H1 (cell line): Measurements from ENCODE around the gene CD300LG. TPM values are rescaled to one million over a fixed set of nuclear protein-coding genes. Genes with fewer than 3 reads are reported as not detected.

Source experiments
- CTCF ChIA-PET: fragments of 300-600 bp; sonication (Branson Sonifier 250); formaldehyde crosslinking; loops from one replicate; lab custom pipeline; 2021; ENCODE audit not compliant: partially characterized antibody; lab: Charles Lee
- POLR2A ChIA-PET: fragments of 300-600 bp; sonication (Branson Sonifier 250); formaldehyde crosslinking; loops from one replicate; lab custom pipeline; 2021; ENCODE audit warnings: inconsistent platforms; ENCODE audit not compliant: partially characterized antibody; lab: Charles Lee
- DNase-seq, 2 experiments: peaks; one replicate each; pipeline versions ENCODE4 v3.0.0 to v3.0.0-alpha.2; 2010 to 2022; ENCODE audit warnings: low spot score in 2 of 2, low read depth in 1 of 2, mixed read lengths in 1 of 2
- FAIRE-seq: peaks from 2 replicates; lab custom pipeline; 2011; peaks lifted over from hg19 to GRCh38; lab: Jason Lieb, UNC
- H2AFZ ChIP-seq: 2 replicates; pipeline ENCODE4 v1.8.1; 2012; ENCODE audit warnings: low read length, inconsistent platforms
- H2AK5ac ChIP-seq: 2 replicates; pipeline ENCODE4 v1.6.1; 2013; ENCODE audit warnings: low read depth, low read length
- H2BK120ac ChIP-seq: replicated peaks from 2 replicates; pipeline ENCODE3; 2013; ENCODE audit warnings: low read depth, low read length, inconsistent platforms
- H2BK12ac ChIP-seq: 2 replicates; pipeline ENCODE4 v1.6.1; 2013; ENCODE audit warnings: low read depth, low read length
- H2BK15ac ChIP-seq: 2 replicates; pipeline ENCODE4 v1.6.1; 2013; ENCODE audit warnings: low read length
- H2BK20ac ChIP-seq: 2 replicates; pipeline ENCODE4 v1.6.1; 2013; ENCODE audit warnings: low read length
- H2BK5ac ChIP-seq: 2 replicates; pipeline ENCODE4 v1.6.1; 2013; ENCODE audit warnings: low read depth, low read length
- H3K14ac ChIP-seq: 2 replicates; pipeline ENCODE4 v1.6.1; 2013; ENCODE audit warnings: inconsistent platforms; ENCODE audit not compliant: insufficient read length
- H3K18ac ChIP-seq: 2 replicates; pipeline ENCODE4 v1.6.1; 2013; ENCODE audit warnings: low read length; ENCODE audit errors: extremely low read depth
- H3K23ac ChIP-seq: 2 replicates; pipeline ENCODE4 v1.6.1; 2013; ENCODE audit warnings: inconsistent platforms; ENCODE audit not compliant: insufficient read length
- H3K23me2 ChIP-seq: 2 replicates; pipeline ENCODE4 v1.6.1; 2013; ENCODE audit warnings: low read depth, low read length
- H3K27ac ChIP-seq: 2 replicates; pipeline ENCODE4 v1.6.1; 2011; ENCODE audit warnings: low read depth, low read length, inconsistent platforms
- H3K27me3 ChIP-seq, 4 experiments: replicated peaks in 1 of 4; 1 replicate in 1 of 4; 2 replicates in 3 of 4; pipeline versions ENCODE4 v1.6.1 to v1.8.1; 2011 to 2013; ENCODE audit warnings: low read length in 3 of 4, mild to moderate bottlenecking in 3 of 4, inconsistent platforms in 2 of 4, mixed read lengths in 2 of 4, moderate library complexity in 1 of 4; ENCODE audit not compliant: control insufficient read depth in 3 of 4, insufficient read depth in 3 of 4; ENCODE audit errors: extremely low read depth in 1 of 4
- H3K36me3 ChIP-seq, 4 experiments: 2 replicates each; pipeline versions ENCODE4 v1.6.1 to v1.8.1; 2011 to 2013; ENCODE audit warnings: mild to moderate bottlenecking in 4 of 4, low read length in 3 of 4, moderate library complexity in 2 of 4, control low read depth in 1 of 4, inconsistent platforms in 1 of 4; ENCODE audit not compliant: insufficient read depth in 4 of 4, control insufficient read depth in 2 of 4
- H3K4ac ChIP-seq: replicated peaks from 2 replicates; pipeline ENCODE3; 2013; ENCODE audit warnings: low read length, low read depth, mixed read lengths, inconsistent platforms; ENCODE audit not compliant: insufficient read length
- H3K4me1 ChIP-seq, 4 experiments: replicated peaks in 1 of 4; 1 replicate in 1 of 4; 2 replicates in 3 of 4; pipeline versions ENCODE4 v1.6.1 to v1.8.1; 2011 to 2013; ENCODE audit warnings: low read length in 3 of 4, inconsistent platforms in 2 of 4, mixed read lengths in 1 of 4; ENCODE audit not compliant: insufficient read depth in 4 of 4, control insufficient read depth in 3 of 4
- H3K4me2 ChIP-seq, 2 experiments: 2 replicates each; pipeline versions ENCODE4 v1.6.1 to v1.8.1; 2011 to 2013; ENCODE audit warnings: low read depth in 2 of 2, low read length in 2 of 2, control low read depth in 1 of 2, inconsistent platforms in 1 of 2, mild to moderate bottlenecking in 1 of 2; ENCODE audit not compliant: insufficient read depth in 1 of 2
- H3K4me3 ChIP-seq, 4 experiments: fragments of 200-600, 300-600 bp in 1 of 4; sonication (generic), shearing (Covaris generic), sonication (Bioruptor Twin) in 1 of 4; 2 replicates each; pipeline versions ENCODE4 v1.5.1 to v1.8.1; 2011 to 2016; ENCODE audit warnings: low read length in 4 of 4, low read depth in 3 of 4, control low read depth in 2 of 4, inconsistent platforms in 2 of 4, mild to moderate bottlenecking in 2 of 4, mixed read lengths in 1 of 4, moderate library complexity in 1 of 4; ENCODE audit not compliant: insufficient read depth in 2 of 4; ENCODE audit errors: extremely low read depth in 1 of 4
- H3K56ac ChIP-seq: replicated peaks from 2 replicates; pipeline ENCODE3; 2013; ENCODE audit warnings: low read depth, mild to moderate bottlenecking, mixed read lengths, low read length, inconsistent platforms; ENCODE audit not compliant: insufficient read length
- H3K79me1 ChIP-seq: 2 replicates; pipeline ENCODE4 v1.6.1; 2013; ENCODE audit warnings: low read depth, low read length, control low read depth
- H3K79me2 ChIP-seq, 2 experiments: 2 replicates each; pipeline versions ENCODE4 v1.6.1 to v1.8.1; 2012 to 2013; ENCODE audit warnings: low read length in 2 of 2, mild to moderate bottlenecking in 2 of 2, inconsistent platforms in 1 of 2; ENCODE audit not compliant: insufficient read depth in 2 of 2, control insufficient read depth in 1 of 2
- H3K9ac ChIP-seq, 4 experiments: replicated peaks in 1 of 4; 1 replicate in 1 of 4; 2 replicates in 3 of 4; pipeline versions ENCODE4 v1.6.1 to v1.8.1; 2011 to 2013; ENCODE audit warnings: low read depth in 3 of 4, low read length in 3 of 4, control low read depth in 2 of 4, mild to moderate bottlenecking in 2 of 4, moderate library complexity in 2 of 4, inconsistent platforms in 1 of 4; ENCODE audit errors: extremely low read depth in 1 of 4
- H3K9me3 ChIP-seq, 2 experiments: 2 replicates each; pipeline versions ENCODE4 v1.6.1 to v1.8.1; 2012 to 2013; ENCODE audit warnings: mild to moderate bottlenecking in 2 of 2, moderate library complexity in 2 of 2, control low read depth in 1 of 2, inconsistent platforms in 1 of 2, low read depth in 1 of 2, low read length in 1 of 2, mixed read lengths in 1 of 2; ENCODE audit not compliant: insufficient read depth in 2 of 2
- H4K20me1 ChIP-seq, 2 experiments: replicated peaks in 1 of 2; 2 replicates each; pipeline versions ENCODE3 to v1.8.1; 2011 to 2013; ENCODE audit warnings: inconsistent platforms in 2 of 2, low read length in 2 of 2, mild to moderate bottlenecking in 1 of 2; ENCODE audit not compliant: insufficient read depth in 2 of 2, control insufficient read depth in 1 of 2
- H4K5ac ChIP-seq: 2 replicates; pipeline ENCODE4 v1.6.1; 2013; ENCODE audit warnings: low read length, low read depth, mixed read lengths, inconsistent platforms; ENCODE audit not compliant: insufficient read length
- H4K8ac ChIP-seq: 2 replicates; pipeline ENCODE4 v1.8.0; 2013; ENCODE audit warnings: mild to moderate bottlenecking, moderate library complexity, low read length, inconsistent platforms; ENCODE audit not compliant: insufficient read depth; ENCODE audit errors: extremely low read depth
- H4K91ac ChIP-seq: replicated peaks from 2 replicates; pipeline ENCODE3; 2013; ENCODE audit warnings: low read length, mixed read lengths, inconsistent platforms; ENCODE audit not compliant: insufficient read length
- ASH2L ChIP-seq: fragments of 200-600, 300-600 bp; sonication (generic); IDR thresholded peaks from one replicate; pipeline ENCODE4 v1.7.1; 2017; ENCODE audit warnings: low read length
- CBX5 ChIP-seq: fragments of 300-800, 300-1000 bp; sonication (generic); IDR thresholded peaks from 2 replicates; pipeline ENCODE4 v1.7.1; 2016; ENCODE audit warnings: antibody characterized with exemption, low read length, low read depth
- CEBPB ChIP-seq: IDR thresholded peaks from 2 replicates; pipeline ENCODE4 v1.6.1; 2012; ENCODE audit warnings: low read depth, low read length
- GTF2F1 ChIP-seq: IDR thresholded peaks from 2 replicates; pipeline ENCODE4 v1.6.1; 2012; ENCODE audit warnings: low read depth, low read length, improper control_type of control experiment, borderline replicate concordance
- KDM4A ChIP-seq: IDR thresholded peaks from one replicate; pipeline ENCODE4 v1.7.1; 2012; ENCODE audit warnings: low read depth, mild to moderate bottlenecking, moderate library complexity, low read length, inconsistent platforms; ENCODE audit not compliant: severe bottlenecking
- RXRA ChIP-seq: IDR thresholded peaks from 2 replicates; pipeline ENCODE4 v1.6.1; 2011; ENCODE audit warnings: low read depth, mild to moderate bottlenecking, low read length, moderate library complexity; ENCODE audit not compliant: insufficient read depth
- SP4 ChIP-seq: IDR thresholded peaks from 2 replicates; pipeline ENCODE4 v1.6.1; 2012; ENCODE audit warnings: low read length, inconsistent platforms
- YY1 ChIP-seq: IDR thresholded peaks from 2 replicates; pipeline ENCODE4 v1.6.1; 2011; ENCODE audit warnings: low read depth, mild to moderate bottlenecking, low read length
- WGBS, 2 experiments: shearing (Covaris generic) in 1 of 2; methylation state at CpG; one replicate each; pipeline versions ENCODE4 v1.1.6 to v1.1.7; 2013 to 2015; ENCODE audit warnings: low lambda C conversion rate in 2 of 2, mixed read lengths in 2 of 2, inconsistent platforms in 1 of 2, low coverage in 1 of 2, missing lambda C conversion rate in 1 of 2; ENCODE audit not compliant: insufficient replicate concordance in 2 of 2, insufficient coverage in 1 of 2, insufficient read length in 1 of 2; ENCODE audit errors: extremely low coverage in 1 of 2, missing lambda C conversion rate in 1 of 2; 5-methylcytosine and 5-hydroxymethylcytosine counted together
- polyA plus RNA-seq, 7 experiments: library from polyadenylated mRNA; depleted of rRNA in 3 of 7; stranded (reverse) in 5 of 7; unstranded in 2 of 7; fragments of >200 nt in 5 of 7; fragments of 200-250 nt in 2 of 7; gene quantifications; 1 replicate in 5 of 7; 2 replicates in 1 of 7; 4 replicates in 1 of 7; pipeline versions ENCODE4 v1.2.1 to v1.2.3, GENCODE V29; 2011 to 2013; ENCODE audit warnings: missing spikeins in 2 of 7, mixed read lengths in 2 of 7
- total RNA-seq: library from RNA; stranded (reverse); fragmentation: NEBNext Ultra II Directional; extraction: Animal tissue kit (Norgen Biotek cat#: 25700); gene quantifications from 2 replicates; pipeline ENCODE4 v1.2.1, GENCODE V29; 2021
- TF ChIP-seq, protein P1 (sequence below): IDR thresholded peaks from 2 replicates; pipeline ENCODE4 v1.6.1; 2012; ENCODE audit warnings: inconsistent platforms
- TF ChIP-seq, protein P2 (sequence below), 3 experiments: IDR thresholded peaks; 1 replicate in 2 of 3; 2 replicates in 1 of 3; pipeline versions ENCODE4 v1.5.1 to v1.6.1; 2011; ENCODE audit warnings: low read length in 3 of 3, mild to moderate bottlenecking in 3 of 3, inconsistent platforms in 2 of 3, low read depth in 1 of 3, moderate library complexity in 1 of 3; ENCODE audit not compliant: insufficient read depth in 1 of 3; ENCODE audit errors: control extremely low read depth in 1 of 3

Gene CD300LG
- total and polyA plus RNA-seq, 2 of the 8 experiments (the other 6 are each of a cell fraction or from before 2014, with no cell fraction given): 0.06 TPM; not detected in 1

DNA sequence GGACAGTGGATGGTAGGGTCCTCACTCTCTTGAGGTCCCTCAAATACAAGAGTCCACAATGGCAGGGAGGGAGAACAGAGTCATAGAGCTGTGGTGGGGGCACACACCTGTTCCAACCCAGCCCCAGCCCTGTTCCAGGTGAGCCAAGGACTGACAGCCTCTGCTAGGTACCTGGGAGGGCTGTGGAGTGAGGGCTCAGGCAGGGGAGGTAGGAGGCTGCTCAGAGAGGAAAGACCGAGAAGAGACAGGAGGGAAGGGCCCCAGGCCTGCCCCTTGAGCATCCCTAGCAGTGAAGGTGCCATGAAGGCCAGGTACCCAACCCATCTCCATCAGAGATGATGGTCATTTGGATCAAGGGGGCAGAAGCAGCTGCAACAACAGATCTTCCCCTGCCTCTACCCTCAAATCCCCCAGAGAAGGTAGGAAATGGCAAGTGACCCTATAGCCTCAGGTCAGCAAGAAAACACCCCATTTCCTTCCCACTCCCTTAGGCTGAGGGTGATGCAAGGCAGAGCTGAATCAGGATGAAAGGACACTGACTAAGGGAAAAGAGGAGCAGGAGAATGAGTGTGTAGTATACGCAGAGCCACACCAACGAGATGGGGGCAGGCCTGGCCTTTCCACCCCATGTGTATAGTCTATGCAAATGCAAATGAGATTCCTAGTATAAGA, 28.6 kb downstream of the CD300LG start:
- H3K27ac ChIP-seq: no peak overlapping the region
- H2AK5ac ChIP-seq: no peak overlapping the region
- H3K4me2 ChIP-seq: no peak overlapping the region
- FAIRE-seq (no peak), DNase-seq (no peak)
- CTCF ChIA-PET: interaction anchor here (1.1 to 10.0 kb wide), 3 partner anchors 19 to 29 kb away, joined by 3 to 403 read pairs (median 4); partner anchors contain the start of genes CD300LG and MPP2
- no peaks in the 10 kb centered on the region for H3K9me3 ChIP-seq
- H3K14ac ChIP-seq: no peak overlapping the region
- peaks cover 0 to 5% of the 10 kb centered on the region in 2 experiments for H4K20me1 ChIP-seq
- no peak overlapping the region; the same call in 1 of the 2 replicates for H2BK12ac ChIP-seq
- no peaks in the 10 kb centered on the region for H3K79me2 ChIP-seq
- POLR2A ChIA-PET: no interaction called here
- H4K8ac ChIP-seq: no peak overlapping the region
- H3K56ac ChIP-seq: no peak overlapping the region
- H3K18ac ChIP-seq: no peak overlapping the region
- H4K91ac ChIP-seq: no peak overlapping the region
- H2BK120ac ChIP-seq: no peak overlapping the region
- 91% methylated on average over 3 of the region's 3 CpGs; no CpG with 5 or more reads in 1 of the 2 experiments for WGBS, 2 experiments
- no peak overlapping the region for H3K23ac ChIP-seq
- H2BK15ac ChIP-seq: no peak overlapping the region
- no peaks in the 10 kb centered on the region for H3K79me1 ChIP-seq
- H3K27me3 ChIP-seq: peaks cover 0 to 3% (median 0%) of the 10 kb centered on the region in 4 experiments; a peak in 1 of 7 replicates
- no peaks in the 10 kb centered on the region for H3K23me2 ChIP-seq
- peaks cover 0 to 8% (median 6%) of the 10 kb centered on the region in 4 experiments; a peak in 5 of 7 replicates for H3K4me1 ChIP-seq
- H2BK20ac ChIP-seq: no peak overlapping the region
- no peak overlapping the region for H2AFZ ChIP-seq
- no peak overlapping the region for H3K4me3 ChIP-seq
- H4K5ac ChIP-seq: no peak overlapping the region
- H3K9ac ChIP-seq: no peak overlapping the region
- H2BK5ac ChIP-seq: no peak overlapping the region
- H3K36me3 ChIP-seq: no peaks in the 10 kb centered on the region; a peak in 2 of 8 replicates
- H3K4ac ChIP-seq: no peak overlapping the region
- TF ChIP-seq ASH2L (no peak), SP4 (no peak), CEBPB (no peak), RXRA (no peak), YY1 (no peak), GTF2F1 (no peak), KDM4A (no peak), CBX5 (no peak)
- TF ChIP-seq, protein P1, sequence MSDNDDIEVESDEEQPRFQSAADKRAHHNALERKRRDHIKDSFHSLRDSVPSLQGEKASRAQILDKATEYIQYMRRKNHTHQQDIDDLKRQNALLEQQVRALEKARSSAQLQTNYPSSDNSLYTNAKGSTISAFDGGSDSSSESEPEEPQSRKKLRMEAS: no peak
- TF ChIP-seq, protein P2, sequence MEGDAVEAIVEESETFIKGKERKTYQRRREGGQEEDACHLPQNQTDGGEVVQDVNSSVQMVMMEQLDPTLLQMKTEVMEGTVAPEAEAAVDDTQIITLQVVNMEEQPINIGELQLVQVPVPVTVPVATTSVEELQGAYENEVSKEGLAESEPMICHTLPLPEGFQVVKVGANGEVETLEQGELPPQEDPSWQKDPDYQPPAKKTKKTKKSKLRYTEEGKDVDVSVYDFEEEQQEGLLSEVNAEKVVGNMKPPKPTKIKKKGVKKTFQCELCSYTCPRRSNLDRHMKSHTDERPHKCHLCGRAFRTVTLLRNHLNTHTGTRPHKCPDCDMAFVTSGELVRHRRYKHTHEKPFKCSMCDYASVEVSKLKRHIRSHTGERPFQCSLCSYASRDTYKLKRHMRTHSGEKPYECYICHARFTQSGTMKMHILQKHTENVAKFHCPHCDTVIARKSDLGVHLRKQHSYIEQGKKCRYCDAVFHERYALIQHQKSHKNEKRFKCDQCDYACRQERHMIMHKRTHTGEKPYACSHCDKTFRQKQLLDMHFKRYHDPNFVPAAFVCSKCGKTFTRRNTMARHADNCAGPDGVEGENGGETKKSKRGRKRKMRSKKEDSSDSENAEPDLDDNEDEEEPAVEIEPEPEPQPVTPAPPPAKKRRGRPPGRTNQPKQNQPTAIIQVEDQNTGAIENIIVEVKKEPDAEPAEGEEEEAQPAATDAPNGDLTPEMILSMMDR (IDR thresholded peaks at IDR 0.05; ENCODE audit: control extremely low read depth in 1 of 3, insufficient read depth in 1 of 3, low read depth in 1 of 3, low read length in 3 of 3): no peak
